Right renal cortex interstitium (tissue), 3 donors: ENCODE data around the gene PKIG. TPM values are rescaled to one million over a fixed set of nuclear protein-coding genes. Genes with fewer than 3 reads are reported as not detected.
"Not testable (repeated sequence)": the region's sequence is repeated elsewhere in the genome, so short reads cannot be mapped to it uniquely, and the experiment has no call there.

ENCODE experiments used
- DNase-seq, 3 donors: peaks; one replicate each; pipeline ENCODE4 v3.0.0-alpha.2; 2013; ENCODE audit warnings: low read depth in 3 of 3, low spot score in 2 of 3
- polyA plus RNA-seq, 3 donors: library from polyadenylated mRNA; unstranded; fragments of 120-200 nt; gene quantifications; one replicate each; pipeline ENCODE4 v1.2.1, GENCODE V29; 2013; ENCODE audit not compliant: insufficient read length in 3 of 3

PKIG gene
- polyA plus RNA-seq, 3 donors, result 57.8 to 60.6 (median 60.1) TPM

DNA sequence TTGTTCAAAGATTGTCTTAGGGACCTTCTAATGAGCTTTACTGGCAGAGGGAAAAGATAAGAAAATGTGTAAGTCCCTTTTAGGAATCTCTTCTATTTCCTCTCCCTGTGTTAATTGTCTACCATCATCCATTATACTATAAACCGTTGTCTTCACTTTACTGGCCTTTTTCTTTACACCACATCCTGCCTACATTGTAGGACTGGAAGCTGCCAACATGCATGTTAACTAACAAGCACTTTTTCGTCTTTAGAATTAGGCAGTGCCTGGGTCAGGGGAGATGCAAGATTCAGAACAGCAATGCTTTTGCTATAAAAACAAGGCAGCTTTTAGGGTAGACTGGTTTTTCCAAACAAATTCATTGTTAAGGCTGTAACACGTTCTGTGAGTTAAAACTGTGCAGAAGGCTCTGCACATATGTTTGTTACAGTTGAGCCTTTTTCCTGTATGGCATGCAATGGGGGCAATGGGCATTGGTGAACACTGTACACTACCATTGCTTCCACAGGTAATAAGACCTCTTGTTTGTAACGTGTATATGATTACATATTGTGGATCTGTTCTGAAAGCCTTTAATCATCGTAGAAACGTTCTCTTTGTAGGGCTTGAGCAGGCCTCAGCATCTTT is 10.9 kb upstream of the PKIG start:
- no peak for DNase-seq

GRCh38 chr20:44572551-44573500 is 9.6 kb upstream of the PKIG start:
- no peak for DNase-seq

- DNase-seq, result no peak
Measured at GRCh38 chr20:44573501-44573869, 8.9 kb upstream of the PKIG start.

DNA sequence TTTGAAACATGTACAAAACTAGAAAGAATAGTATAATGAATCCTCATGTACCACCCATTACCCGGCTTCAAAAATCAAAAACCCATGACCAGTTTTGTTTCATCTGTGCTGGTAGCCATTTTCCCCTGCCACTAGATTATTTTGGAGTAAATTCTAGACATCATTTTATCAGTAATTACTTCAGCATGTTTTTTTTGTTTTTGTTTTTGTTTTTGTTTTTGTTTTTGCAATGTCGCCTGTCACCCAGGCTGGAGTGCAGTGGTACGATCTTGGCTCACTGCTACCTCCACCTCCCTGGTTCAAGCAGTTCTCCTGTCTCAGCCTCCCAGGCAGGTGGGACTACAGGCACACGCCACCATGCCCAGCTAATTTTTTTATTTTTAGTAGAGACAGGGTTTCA is 8.0 kb upstream of the PKIG start:
- no peak for DNase-seq

- no peak for DNase-seq
Measured at GRCh38 chr20:44576297-44576696, 6.1 kb upstream of the PKIG start.

GRCh38 chr20:44579313-44580081 is 2.9 kb upstream of the PKIG start:
- no peak for DNase-seq

DNA sequence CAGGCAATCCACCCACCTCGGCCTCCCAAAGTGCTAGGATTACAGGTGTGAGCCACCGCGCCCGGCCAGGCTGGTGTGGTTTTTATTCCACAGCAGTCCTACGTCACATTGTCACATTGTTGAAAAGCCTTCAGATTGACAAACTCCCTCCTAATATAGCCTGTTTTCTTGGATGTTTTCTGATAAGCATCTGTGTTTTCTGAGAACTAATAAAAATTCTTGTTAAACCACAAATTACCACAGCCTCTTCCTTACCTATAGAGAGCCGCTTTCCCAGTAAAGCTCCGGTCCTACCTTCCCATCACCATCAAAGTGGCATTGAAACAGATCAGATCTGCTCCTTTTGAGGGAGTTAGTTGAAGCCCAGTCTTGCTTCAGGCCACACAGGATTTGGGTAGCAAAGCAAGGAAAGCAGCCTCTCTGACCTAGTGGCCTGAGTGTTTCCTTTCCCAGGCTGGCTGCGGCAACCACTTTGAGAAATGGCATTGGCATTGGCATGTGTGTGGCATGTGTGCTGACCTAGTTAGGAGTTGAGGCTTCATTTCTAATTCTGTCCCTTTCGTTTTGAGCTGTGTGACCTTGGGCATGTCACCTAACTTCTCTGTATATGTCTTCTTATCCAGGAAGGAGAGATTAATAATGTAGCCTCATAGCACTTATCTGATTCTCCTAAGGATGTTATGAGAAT is 1.7 kb upstream of the PKIG start:
- DNase-seq, result no peak

- DNase-seq, result no peak
Measured at GRCh38 chr20:44581515-44581914, 864 bp upstream of the PKIG start.

DNA sequence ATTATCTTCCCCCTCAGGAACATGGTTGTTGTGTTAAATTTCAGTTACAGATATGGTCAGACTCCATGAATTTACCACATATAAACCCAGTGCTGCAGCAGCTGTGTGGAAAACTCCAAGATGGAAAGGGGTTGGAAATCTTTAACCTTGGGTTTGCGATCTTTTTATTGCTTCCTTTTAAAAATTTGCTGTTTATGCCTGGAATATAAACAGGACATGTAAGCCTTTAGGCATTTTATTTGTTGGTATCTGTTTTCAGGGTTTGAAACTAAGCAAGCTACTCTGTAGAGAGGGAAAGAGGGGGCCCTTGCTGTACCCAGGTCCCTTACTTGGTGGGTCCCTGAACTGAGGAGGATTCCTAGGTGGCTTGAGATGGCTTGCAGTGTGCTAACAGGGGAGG is 778 bp downstream of the PKIG start:
- DNase-seq, result no peak

GRCh38 chr20:44584162-44584561 is 1.8 kb downstream of the PKIG start:
- no peak for DNase-seq

- no peak for DNase-seq
Measured at GRCh38 chr20:44585057-44585963, 2.9 kb downstream of the PKIG start.

- DNase-seq, result no peak
Measured at GRCh38 chr20:44586289-44586911, 4.0 kb downstream of the PKIG start.

GRCh38 chr20:44587035-44587980 is 4.9 kb downstream of the PKIG start:
- no peak for DNase-seq

DNA sequence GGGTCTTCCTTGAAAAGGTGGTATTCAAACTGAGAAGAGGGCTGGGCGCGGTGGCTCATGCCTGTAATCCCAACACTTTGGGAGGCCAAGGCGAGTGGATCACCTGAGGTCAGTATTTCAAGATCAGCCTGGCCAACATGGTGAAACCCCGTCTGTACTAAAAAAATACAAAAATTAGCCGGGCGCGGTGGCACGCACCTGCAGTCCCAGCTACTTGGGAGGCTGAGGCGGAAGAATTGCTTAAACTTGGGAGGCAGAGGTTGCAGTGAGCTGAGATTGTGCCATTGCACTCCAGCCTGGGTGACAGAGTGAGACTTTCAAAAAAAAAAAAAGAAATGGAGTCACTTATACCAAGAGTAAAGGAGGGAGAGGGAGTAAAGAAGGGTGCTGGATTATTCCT is 5.9 kb downstream of the PKIG start:
- DNase-seq, result not testable (repeated sequence)

GRCh38 chr20:44589537-44589936 is 7.2 kb downstream of the PKIG start:
- DNase-seq, result no peak

DNA sequence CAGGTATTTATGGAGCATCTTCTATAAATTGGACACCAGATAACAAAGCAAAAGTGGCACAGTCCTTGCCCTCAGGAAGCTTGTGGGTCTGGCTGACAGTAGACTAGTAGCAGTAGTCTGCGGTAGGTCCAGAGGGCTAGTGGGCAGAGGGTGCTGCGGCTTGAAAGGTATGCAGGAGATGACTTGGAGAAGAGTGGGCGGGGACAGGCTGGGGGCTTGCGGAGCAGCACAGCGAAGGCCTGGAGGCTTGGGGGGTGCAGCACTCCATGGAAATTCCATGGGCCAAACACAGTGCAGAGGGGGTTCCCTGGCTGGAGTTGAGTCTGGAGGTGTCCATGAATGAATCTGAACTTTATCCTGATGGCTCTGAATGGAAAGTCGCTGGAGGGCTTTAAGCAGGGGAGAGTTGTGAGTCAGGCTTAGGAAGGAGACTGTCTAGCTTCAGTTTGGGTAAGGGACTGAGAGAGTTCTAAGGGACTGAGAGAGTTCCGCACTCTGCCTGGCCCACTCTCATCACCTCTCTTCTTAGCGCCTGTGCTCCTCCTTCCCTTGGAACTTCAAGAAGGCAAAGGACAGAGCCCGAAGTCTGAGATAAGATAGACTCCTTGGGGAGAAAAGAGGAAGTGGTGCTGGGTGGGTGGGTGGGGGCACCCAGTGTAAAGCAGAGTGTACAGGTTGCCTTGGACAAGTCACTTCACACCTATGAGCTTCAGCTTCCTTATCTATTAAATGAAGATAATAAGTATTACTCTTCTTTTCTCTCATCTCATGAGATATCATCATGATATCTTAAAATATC is 8.8 kb downstream of the PKIG start:
- no peak for DNase-seq

- no peak for DNase-seq
Measured at GRCh38 chr20:44592366-44592765, 10.0 kb downstream of the PKIG start.
